GM18907 (cell line): ENCODE data around the gene ISOC2.
"Not testable (repeated sequence)": the region's sequence is repeated elsewhere in the genome, so short reads cannot be mapped to it uniquely, and the experiment has no call there.

Experiments
- ATAC-seq: cut with Tn5 transposase; IDR thresholded peaks from one replicate; pipeline ENCODE4 v1.9.1; 2021; ENCODE audit warnings: mild to moderate bottlenecking, moderate library complexity; ENCODE audit not compliant: unreplicated experiment

Gene ISOC2

GRCh38 chr19:55460670-55461258, 678 bp downstream of the ISOC2 start:
- ATAC-seq, result no peak

GRCh38 chr19:55459950-55460657, 1.3 kb downstream of the ISOC2 start:
- no peak for ATAC-seq

GRCh38 chr19:55459551-55459949, 1.9 kb downstream of the ISOC2 start:
- ATAC-seq, result no peak

DNA sequence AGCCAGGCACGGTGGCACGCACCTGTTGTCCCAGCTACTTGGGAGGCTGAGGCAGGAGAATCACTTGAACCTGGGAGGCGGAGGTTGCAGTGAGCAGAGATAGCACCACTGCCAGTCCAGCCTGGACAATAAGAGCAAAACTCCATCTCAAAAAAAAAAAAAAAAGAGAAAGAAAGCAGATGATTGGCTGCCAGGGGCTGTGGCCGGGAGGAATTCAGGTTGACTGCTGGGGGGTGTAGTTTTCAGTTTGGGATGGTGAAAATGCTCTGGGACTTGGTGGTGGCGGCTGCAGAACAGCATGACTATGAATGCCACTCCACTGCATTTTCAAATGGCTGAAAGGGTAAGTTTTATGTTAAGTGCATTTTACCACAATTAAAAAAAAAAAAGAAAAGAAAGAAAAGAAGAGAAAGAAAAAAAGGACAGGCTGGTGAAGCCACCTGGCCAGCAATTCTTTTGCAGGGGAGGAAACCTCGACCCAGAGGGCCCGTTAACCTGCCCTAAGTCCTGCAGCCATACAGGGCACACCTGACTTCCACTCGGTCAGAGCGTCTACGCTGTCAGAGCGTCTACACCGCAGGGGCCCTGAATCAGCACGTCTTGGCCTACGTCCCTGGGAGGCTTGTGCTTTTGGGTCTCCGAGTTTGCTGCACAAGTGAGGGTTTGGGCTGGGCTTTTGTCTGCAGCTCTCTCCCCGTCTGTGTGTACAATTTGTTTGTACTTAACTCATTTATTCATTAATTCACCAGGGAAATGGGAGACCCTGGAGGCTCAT, 3.6 kb downstream of the ISOC2 start:
- ATAC-seq, result no peak

- ATAC-seq, result no peak
These were observed 5.1 kb downstream of the ISOC2 start for GRCh38 chr19:55456347-55456746.

DNA sequence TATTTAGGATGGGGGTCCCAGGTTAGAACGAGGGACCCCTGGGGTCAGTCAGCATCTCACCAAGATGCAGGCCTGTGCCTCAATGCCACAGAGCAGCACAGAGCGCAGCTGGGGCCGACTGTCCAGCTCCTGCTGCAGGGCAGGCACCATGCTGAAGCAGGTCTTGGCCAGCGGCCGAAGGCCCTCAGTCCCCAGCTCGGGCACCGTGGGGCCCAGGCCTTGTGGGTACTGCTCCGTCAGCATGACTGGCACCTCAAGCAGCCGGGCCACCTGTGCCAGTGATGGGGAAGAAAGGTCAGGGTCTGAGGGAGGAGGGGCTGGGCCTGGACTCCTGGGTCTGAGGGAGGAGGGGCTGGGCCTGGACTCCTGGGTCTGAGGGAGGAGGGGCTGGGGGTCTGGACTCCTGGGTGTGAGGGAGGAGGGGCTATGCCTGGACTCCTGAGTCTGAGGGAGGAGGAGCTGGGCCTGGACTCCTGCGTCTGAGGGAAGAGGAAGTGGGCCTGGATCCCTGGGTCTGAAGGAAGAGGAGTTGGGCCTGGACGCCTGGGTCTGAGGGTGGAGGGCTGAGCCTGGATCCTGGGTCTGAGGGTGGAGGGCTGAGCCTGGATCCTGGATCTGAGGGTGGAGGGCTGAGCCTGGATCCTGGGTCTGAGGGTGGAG, 5.7 kb downstream of the ISOC2 start:
- no peak for ATAC-seq

DNA sequence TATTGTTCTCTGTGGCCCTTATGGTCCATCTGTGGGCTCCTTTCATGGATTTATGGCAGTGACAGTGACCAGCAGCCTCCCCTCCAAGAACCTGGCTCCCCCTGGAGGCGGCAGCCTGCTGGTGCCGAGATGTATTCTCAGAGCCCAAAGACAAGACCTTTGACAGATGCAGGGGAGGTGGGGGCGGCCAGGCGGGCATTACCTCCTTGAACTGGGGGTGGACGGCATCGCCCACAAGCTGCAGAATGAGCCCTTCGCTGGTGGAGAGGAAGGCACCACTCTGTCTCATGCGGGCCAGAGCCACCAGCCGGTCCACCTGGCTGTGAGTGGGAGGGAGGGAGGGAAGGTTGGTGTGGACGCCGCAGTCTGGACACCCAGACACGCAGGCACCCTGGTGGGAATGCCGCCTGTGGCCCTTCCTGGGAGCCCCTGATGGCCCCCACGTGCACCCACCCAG, 6.6 kb downstream of the ISOC2 start:
- ATAC-seq, result no peak

DNA sequence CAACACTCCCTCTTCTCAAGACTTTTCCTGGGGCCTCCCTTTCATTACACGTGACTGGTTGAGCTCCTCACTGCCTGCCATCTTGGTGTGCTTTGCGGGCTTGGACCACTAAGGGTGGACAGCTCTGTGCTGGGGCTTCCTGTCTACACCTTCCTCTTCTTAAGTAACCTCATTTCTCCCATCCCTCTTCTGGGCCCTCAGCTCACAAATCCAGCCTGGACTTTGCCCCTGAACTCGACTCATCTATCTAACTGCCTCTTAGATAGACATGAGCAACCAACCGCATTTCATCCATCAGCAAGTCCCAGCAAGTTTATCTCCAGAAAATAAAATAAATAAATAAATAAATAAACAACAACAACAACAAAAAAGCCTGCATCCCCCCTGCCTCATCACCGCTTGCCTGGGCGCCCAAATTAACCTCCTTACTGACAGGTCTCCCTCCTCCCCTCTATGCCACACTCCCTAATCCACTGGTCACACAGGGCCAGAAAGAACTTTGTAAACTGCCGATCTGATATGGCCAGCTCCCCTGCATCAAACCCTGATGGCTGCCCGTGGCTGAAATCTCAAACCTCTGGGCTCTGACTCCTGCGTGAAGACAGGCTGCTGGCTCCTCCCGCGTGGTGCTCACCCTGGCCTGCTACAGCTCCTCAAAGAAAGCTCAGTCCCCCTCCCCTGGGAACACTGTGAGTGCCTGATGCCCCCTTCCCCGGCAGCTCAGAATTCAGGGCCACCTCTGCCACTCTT, 7.8 kb downstream of the ISOC2 start:
- no peak for ATAC-seq

- ATAC-seq, result no peak
These were observed 8.6 kb downstream of the ISOC2 start for GRCh38 chr19:55452749-55453346.

DNA sequence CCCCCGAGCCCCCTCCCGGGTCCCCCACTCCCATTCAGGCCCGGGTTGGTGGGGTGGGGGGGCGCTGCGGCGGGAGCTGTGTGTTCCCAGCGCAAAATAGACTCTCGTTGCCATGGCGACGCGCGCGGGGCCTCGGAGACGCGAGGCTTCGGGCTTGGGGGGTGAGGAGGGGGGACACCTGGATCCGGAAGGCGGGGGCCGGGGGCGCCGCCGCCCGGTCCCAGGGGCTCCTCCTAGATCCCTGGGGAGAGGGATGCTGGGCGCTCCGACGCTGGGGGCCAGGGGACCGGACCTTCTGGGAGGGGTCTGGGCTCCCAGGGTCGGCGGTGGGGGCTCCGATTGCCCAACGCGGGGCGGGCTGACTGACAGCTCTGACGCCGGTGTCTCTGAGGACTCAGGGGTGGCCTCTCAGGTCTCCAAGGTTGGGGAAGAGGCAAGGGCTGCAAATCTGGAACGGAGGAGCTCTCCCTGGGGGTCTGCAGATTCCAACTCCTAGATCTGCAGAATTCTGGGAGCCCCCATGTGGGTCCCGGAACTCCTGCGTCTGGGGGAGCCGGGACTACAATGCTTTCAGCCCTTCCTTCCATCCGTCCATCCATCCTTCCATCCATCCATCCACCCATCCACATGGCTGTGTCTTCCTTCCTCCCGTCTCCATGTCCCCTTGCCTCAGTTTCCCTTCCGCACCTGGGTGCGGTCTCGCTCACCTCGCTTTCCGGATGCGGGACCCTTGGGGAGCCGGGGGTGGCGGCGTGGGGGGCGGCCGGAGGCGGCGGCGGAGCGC, 9.3 kb downstream of the ISOC2 start:
- no peak for ATAC-seq

GRCh38 chr19:55451163-55451964, 10.1 kb downstream of the ISOC2 start:
- no peak for ATAC-seq

- no peak for ATAC-seq
These were observed 12.0 kb downstream of the ISOC2 start for GRCh38 chr19:55449469-55449868.

GRCh38 chr19:55448175-55448490, 13.3 kb downstream of the ISOC2 start:
- not testable (repeated sequence) for ATAC-seq

GRCh38 chr19:55447421-55448174, 13.8 kb downstream of the ISOC2 start:
- ATAC-seq, result no peak

DNA sequence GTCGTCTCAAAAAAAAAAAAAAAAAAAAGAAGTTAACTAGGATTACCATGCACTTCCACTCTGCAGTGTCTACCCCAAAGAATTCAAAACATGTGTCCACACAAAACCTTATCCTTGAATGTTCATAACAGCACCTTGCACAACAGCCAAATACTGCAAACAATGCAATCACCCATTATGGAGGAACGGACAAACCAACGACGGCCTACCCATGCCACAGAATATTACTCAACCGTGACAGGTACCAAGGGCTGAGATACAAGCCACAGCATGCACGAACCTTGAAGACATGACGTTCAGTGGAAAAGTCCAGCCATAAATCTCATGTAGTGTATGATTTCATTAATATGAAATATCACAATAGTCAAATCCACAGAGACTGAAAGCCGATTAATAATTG, 15.4 kb downstream of the ISOC2 start:
- no peak for ATAC-seq

DNA sequence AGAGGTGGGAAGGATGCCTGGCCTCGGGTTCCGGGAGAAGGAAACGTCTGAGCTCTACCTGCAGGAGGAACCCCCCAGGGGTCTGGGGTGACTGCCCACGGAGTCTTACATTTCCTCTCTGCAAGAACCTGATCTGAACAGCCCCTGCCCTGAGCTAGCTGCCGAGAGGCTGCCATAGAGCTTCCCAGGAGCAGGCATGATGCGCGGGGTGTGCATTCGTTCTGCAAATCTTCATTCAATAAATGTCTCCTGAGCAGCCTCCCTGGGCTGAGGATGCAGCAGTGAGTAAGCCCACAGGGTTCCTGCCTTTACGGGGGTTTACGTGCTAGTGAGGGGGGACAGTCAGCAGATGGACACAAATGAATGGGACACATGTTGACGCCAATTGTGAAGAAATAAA, 16.8 kb downstream of the ISOC2 start:
- ATAC-seq, result no peak

- ATAC-seq, result no peak
These were observed 17.5 kb downstream of the ISOC2 start for GRCh38 chr19:55443824-55444480.
